Gastroesophageal sphincter (tissue), 4 donors: ENCODE results near the gene ANO7. TPM values are rescaled to one million over a fixed set of nuclear protein-coding genes. Genes with fewer than 3 reads are reported as not detected.

Experiments
- ATAC-seq: fragments of 150-250 bp; one replicate; pipeline ENCODE4 v1.9.1; 2016; ENCODE audit warnings: mild to moderate bottlenecking, moderate library complexity
- H3K27ac ChIP-seq, 4 donors: fragments of 200-600 bp; sonication (generic) in 3 of 4; 1 replicate in 3 of 4; 2 replicates in 1 of 4; pipeline ENCODE4 v1.5.1; 2016 to 2019
- H3K27me3 ChIP-seq: fragments of 200-600 bp; sonication (generic); one replicate; pipeline ENCODE4 v1.5.1; 2019
- H3K36me3 ChIP-seq, 2 donors: fragments of 200-600 bp; sonication (generic); one replicate each; pipeline ENCODE4 v1.5.1; 2019; ENCODE audit warnings: control low read depth in 1 of 2
- H3K4me1 ChIP-seq, 3 donors: fragments of 200-600 bp; sonication (generic); 1 replicate in 2 of 3; 2 replicates in 1 of 3; pipeline ENCODE4 v1.5.1; 2016 to 2019; ENCODE audit warnings: control low read depth in 2 of 3
- H3K4me3 ChIP-seq, 2 donors: fragments of 200-600 bp; sonication (generic); one replicate each; pipeline ENCODE4 v1.5.1; 2019; ENCODE audit warnings: mild to moderate bottlenecking in 1 of 2, moderate library complexity in 1 of 2
- H3K9me3 ChIP-seq, 3 donors: fragments of 200-600 bp; sonication (generic); one replicate each; pipeline ENCODE4 v1.5.1; 2017 to 2019; ENCODE audit warnings: control low read depth in 2 of 3
- CTCF ChIP-seq, 4 experiments: fragments of 200-600 bp in 2 of 4; fragments of 450-650 bp in 2 of 4; sonication (generic) in 1 of 4; IDR thresholded peaks; one replicate each; pipeline ENCODE4 v1.5.1; 2017 to 2019; ENCODE audit warnings: antibody characterized with exemption in 4 of 4, mild to moderate bottlenecking in 2 of 4, moderate library complexity in 2 of 4
- EP300 ChIP-seq: sonication (generic); formaldehyde crosslinking; IDR thresholded peaks from one replicate; pipeline ENCODE4 v1.6.1; 2017; ENCODE audit warnings: antibody characterized with exemption, mild to moderate bottlenecking
- POLR2A ChIP-seq, 2 donors: fragments of 450-650 bp; IDR thresholded peaks; one replicate each; pipeline ENCODE4 v1.6.1; 2017; ENCODE audit warnings: antibody characterized with exemption in 2 of 2, mild to moderate bottlenecking in 2 of 2, moderate library complexity in 1 of 2
- POLR2AphosphoS5 ChIP-seq: sonication (generic); formaldehyde crosslinking; IDR thresholded peaks from one replicate; pipeline ENCODE4 v1.6.1; 2017; ENCODE audit warnings: antibody characterized with exemption
- WGBS, 2 donors: methylation state at CpG; one replicate each; pipeline ENCODE4 v1.1.5; 2018; ENCODE audit warnings: low coverage in 1 of 2; 5-methylcytosine and 5-hydroxymethylcytosine counted together
- total RNA-seq, 4 donors: library from RNA; depleted of rRNA; stranded (reverse); fragments of >200 nt; gene quantifications; one replicate each; pipeline ENCODE4 v1.1.0, GENCODE V29; 2016

ANO7 gene
- under 1 TPM; 0.16 to 0.81 (median 0.53) TPM for total RNA-seq

- Histone ChIP-seq H3K9me3 (no peaks in the 10 kb centered on the region), H3K36me3 (peaks cover 0 to 5% of the 10 kb centered on the region in 2 donors), H3K4me3 (no peak within 1 kb of the TSS), H3K27me3 (peaks cover 15% of the 10 kb centered on the region), H3K4me1 (no peaks in the 10 kb centered on the region), H3K27ac (no peak within 1 kb of the TSS)
- 18% methylated on average over 2 of the region's 21 CpGs; no CpG with 5 or more reads in 1 of the 2 donors for WGBS, 2 donors
- ATAC-seq = no peak
- TF ChIP-seq POLR2A (IDR thresholded peaks at IDR 0.05) (no peak), POLR2AphosphoS5 (no peak), CTCF (IDR thresholded peaks at IDR 0.05) (no peak), EP300 (no peak)
Measured at GRCh38 chr2:241188361-241189092, at the start of gene ANO7. ANO7 (plus strand) TSS chr2:241188677; CDS start chr2:241190064, 1,387 bp downstream.

- Histone ChIP-seq H3K27ac (no peak overlapping the region), H3K27me3 (no peaks in the 10 kb centered on the region), H3K9me3 (no peaks in the 10 kb centered on the region), H3K4me3 (no peak overlapping the region), H3K36me3 (peaks cover 0 to 43% of the 10 kb centered on the region in 2 donors), H3K4me1 (no peaks in the 10 kb centered on the region)
- 84 to 88% methylated on average over 6 to 7 of the region's 24 CpGs for WGBS, 2 donors
- no peak for TF ChIP-seq POLR2A (IDR thresholded peaks at IDR 0.05)
- no peak for TF ChIP-seq EP300
- no peak for TF ChIP-seq POLR2AphosphoS5
- TF ChIP-seq CTCF (IDR thresholded peaks at IDR 0.05) = no peak
- no peak for ATAC-seq
Measured at GRCh38 chr2:241139531-241140444, 48.7 kb upstream of the ANO7 start.

GRCh38 chr2:241140445-241140840 is 48.0 kb upstream of the ANO7 start:
- WGBS, 2 donors = 85% methylated on average over 4 of the region's 10 CpGs; no CpG with 5 or more reads in 1 of the 2 donors
- no peak for ATAC-seq
- TF ChIP-seq POLR2A (IDR thresholded peaks at IDR 0.05) = no peak
- TF ChIP-seq EP300 = no peak
- TF ChIP-seq CTCF (IDR thresholded peaks at IDR 0.05) = no peak
- Histone ChIP-seq H3K4me3 (no peak overlapping the region), H3K9me3 (no peaks in the 10 kb centered on the region), H3K27ac (no peak overlapping the region), H3K36me3 (peaks cover 0 to 43% of the 10 kb centered on the region in 2 donors), H3K4me1 (no peaks in the 10 kb centered on the region), H3K27me3 (no peaks in the 10 kb centered on the region)

- ATAC-seq = no peak
- no peaks in the 10 kb centered on the region for H3K27me3 ChIP-seq
- no peak overlapping the region for H3K27ac ChIP-seq
- H3K9me3 ChIP-seq = no peaks in the 10 kb centered on the region
- peaks cover 0 to 40% of the 10 kb centered on the region in 2 donors for H3K36me3 ChIP-seq
- 93 to 97% methylated on average over 11 to 12 of the region's 14 CpGs for WGBS, 2 donors
- TF ChIP-seq POLR2A (IDR thresholded peaks at IDR 0.05) = no peak
- TF ChIP-seq POLR2AphosphoS5 = no peak
- no peak for TF ChIP-seq CTCF (IDR thresholded peaks at IDR 0.05)
- TF ChIP-seq EP300 = no peak
- H3K4me3 ChIP-seq = no peak overlapping the region
- H3K4me1 ChIP-seq = no peaks in the 10 kb centered on the region
Measured at GRCh38 chr2:241141214-241141770, 47.2 kb upstream of the ANO7 start.
